ENCODE results near the gene SCNN1G. TPM values are rescaled to one million over a fixed set of nuclear protein-coding genes. Genes with fewer than 3 reads are reported as not detected.
A peak's percentile ranks its signal among the peaks of the same experiment; 100 is the strongest.

SCNN1G gene
- total RNA-seq, 1 donor from 2014 or later: not detected

DNA sequence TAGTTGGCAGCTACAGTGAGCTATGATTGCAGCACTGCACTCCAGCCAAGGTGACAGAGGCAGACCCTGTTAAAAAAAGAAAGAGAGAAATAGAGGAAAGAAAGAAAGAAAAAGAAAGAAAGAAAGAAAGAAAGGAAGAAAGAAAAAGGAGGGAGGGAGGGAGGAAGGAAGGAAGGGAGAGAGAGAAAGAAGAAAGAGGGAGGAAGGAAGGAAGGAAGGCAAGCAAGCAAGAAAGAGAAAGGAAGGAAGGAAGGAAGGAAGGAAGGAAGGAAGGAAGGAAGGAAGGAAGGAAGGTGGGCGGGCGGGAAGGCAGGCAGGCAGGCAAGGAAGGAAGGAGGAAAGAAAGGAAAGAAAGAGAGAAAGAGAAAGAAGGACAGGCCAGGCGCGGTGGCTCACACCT lies 1.0 kb upstream of the SCNN1G start:
- no peak overlapping the region for H3K27ac ChIP-seq
- no peaks in the 10 kb centered on the region for H3K79me2 ChIP-seq (ENCODE audit: low read depth)
- H3K9ac ChIP-seq: no peak overlapping the region
- no peaks in the 10 kb centered on the region for H3K4me1 ChIP-seq
- Mint-ChIP-seq H3K9me3 (no peaks in the 10 kb centered on the region), H3K4me3 (peak overlapping the region; percentile 49), H3K27me3 (ENCODE audit: insufficient read depth, low read depth) (peaks cover 33% of the 10 kb centered on the region), H3K4me1 (peaks cover 4% of the 10 kb centered on the region), H3K36me3 (no peaks in the 10 kb centered on the region), H3K27ac (no peak overlapping the region)
- no peak for TF ChIP-seq CTCF (IDR thresholded peaks at IDR 0.05)
- no peak for TF ChIP-seq EZH2 (IDR thresholded peaks at IDR 0.05)
- no peak for TF ChIP-seq EZH2phosphoT487 (IDR thresholded peaks at IDR 0.05)
- H3K36me3 ChIP-seq: no peaks in the 10 kb centered on the region
- H3K9me3 ChIP-seq (ENCODE audit: low read depth): no peaks in the 10 kb centered on the region
- H3K27me3 ChIP-seq: peaks cover 54% of the 10 kb centered on the region
- no peaks in the 10 kb centered on the region for H3F3A ChIP-seq (ENCODE audit: low read depth)
- peaks cover 10% of the 10 kb centered on the region for H4K20me1 ChIP-seq (ENCODE audit: low read depth)
- H3K4me2 ChIP-seq: no peak overlapping the region
- no peak for DNase-seq (ENCODE audit: low spot score)
- no peak overlapping the region for H3K4me3 ChIP-seq
- no peak overlapping the region for H2AFZ ChIP-seq (replicated peaks)

- Histone ChIP-seq H4K20me1 (ENCODE audit: low read depth) (peaks cover 10% of the 10 kb centered on the region), H3K9ac (no peak overlapping the region), H3K4me1 (no peaks in the 10 kb centered on the region), H3K79me2 (ENCODE audit: low read depth) (no peaks in the 10 kb centered on the region), H3K4me3 (peak overlapping the region; percentile 43), H3K9me3 (ENCODE audit: low read depth) (no peaks in the 10 kb centered on the region), H3K4me2 (peak overlapping the region; percentile 84), H2AFZ (replicated peaks) (no peak overlapping the region), H3K27me3 (peaks cover 54% of the 10 kb centered on the region), H3K27ac (no peak overlapping the region), H3K36me3 (no peaks in the 10 kb centered on the region), H3F3A (ENCODE audit: low read depth) (no peaks in the 10 kb centered on the region)
- peak overlapping the region; percentile 77 for H3K4me3 Mint-ChIP-seq
- H3K27me3 Mint-ChIP-seq (ENCODE audit: insufficient read depth, low read depth): peaks cover 33% of the 10 kb centered on the region
- no peaks in the 10 kb centered on the region for H3K9me3 Mint-ChIP-seq
- peaks cover 4% of the 10 kb centered on the region for H3K4me1 Mint-ChIP-seq
- DNase-seq (ENCODE audit: low spot score): peak; percentile 89
- no peak overlapping the region for H3K27ac Mint-ChIP-seq
- TF ChIP-seq EZH2phosphoT487 (IDR thresholded peaks at IDR 0.05) (no peak), CTCF (IDR thresholded peaks at IDR 0.05) (peak; percentile 96)
- H3K36me3 Mint-ChIP-seq: no peaks in the 10 kb centered on the region
Observed at GRCh38 chr16:23182206-23182678, 303 bp upstream of the SCNN1G start.

GRCh38 chr16:23183543-23183862 lies 958 bp downstream of the SCNN1G start:
- peaks cover 54% of the 10 kb centered on the region for H3K27me3 ChIP-seq
- Mint-ChIP-seq H3K4me1 (peaks cover 4% of the 10 kb centered on the region), H3K27ac (no peak overlapping the region), H3K4me3 (peak overlapping the region; percentile 46), H3K36me3 (no peaks in the 10 kb centered on the region), H3K27me3 (ENCODE audit: insufficient read depth, low read depth) (peaks cover 36% of the 10 kb centered on the region), H3K9me3 (no peaks in the 10 kb centered on the region)
- no peaks in the 10 kb centered on the region for H3K9me3 ChIP-seq (ENCODE audit: low read depth)
- H3K79me2 ChIP-seq (ENCODE audit: low read depth): no peaks in the 10 kb centered on the region
- no peaks in the 10 kb centered on the region for H3K4me1 ChIP-seq
- H3K4me2 ChIP-seq: no peak overlapping the region
- H3K27ac ChIP-seq: no peak overlapping the region
- no peak for DNase-seq (ENCODE audit: low spot score)
- no peaks in the 10 kb centered on the region for H3F3A ChIP-seq (ENCODE audit: low read depth)
- no peak overlapping the region for H3K4me3 ChIP-seq
- H2AFZ ChIP-seq (replicated peaks): no peak overlapping the region
- peaks cover 10% of the 10 kb centered on the region for H4K20me1 ChIP-seq (ENCODE audit: low read depth)
- H3K36me3 ChIP-seq: no peaks in the 10 kb centered on the region
- no peak overlapping the region for H3K9ac ChIP-seq
- TF ChIP-seq EZH2 (IDR thresholded peaks at IDR 0.05): no peak
- TF ChIP-seq EZH2phosphoT487 (IDR thresholded peaks at IDR 0.05): no peak
- TF ChIP-seq CTCF (IDR thresholded peaks at IDR 0.05): no peak

Measured in neural progenitor cell (in vitro differentiated cells).